ENCODE data around the gene MACROD1.

The MACROD1 gene

GRCh38 chr11:64201543-64201942, 35.6 kb upstream of the MACROD1 start:
- 0 out of 2 replicates have a peak overlapping the region, but pooled peaks have one; percentile 12 for H3K27ac ChIP-seq
- TF ChIP-seq ZFX (IDR thresholded peaks at IDR 0.05; ENCODE audit: borderline replicate concordance) = no peak
- TF ChIP-seq CTCF (IDR thresholded peaks at IDR 0.05) = no peak

DNA sequence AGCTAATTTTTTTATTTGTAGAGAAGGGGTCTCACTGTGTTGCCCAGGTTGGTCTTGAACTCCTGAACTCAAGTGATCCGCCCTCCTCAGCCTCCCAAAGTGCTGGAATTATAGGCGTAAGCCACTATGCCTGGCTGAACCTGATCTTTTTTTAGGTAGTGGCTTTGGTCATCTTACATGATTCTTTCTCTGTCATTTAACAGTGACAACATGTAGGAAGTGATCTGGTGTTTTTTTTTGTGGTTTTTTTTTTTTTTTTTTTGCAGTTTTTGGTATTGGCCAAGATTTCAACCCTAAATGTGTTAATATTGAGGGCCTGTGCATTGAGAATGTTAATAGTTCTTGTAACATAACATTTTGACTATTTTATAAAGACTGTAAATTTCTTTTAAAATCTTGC, 32.6 kb upstream of the MACROD1 start:
- no peak overlapping the region for H3K27ac ChIP-seq
- TF ChIP-seq ZFX (IDR thresholded peaks at IDR 0.05; ENCODE audit: borderline replicate concordance) = no peak
- no peak for TF ChIP-seq CTCF (IDR thresholded peaks at IDR 0.05)

GRCh38 chr11:64196626-64197025, 30.7 kb upstream of the MACROD1 start:
- no peak overlapping the region for H3K27ac ChIP-seq
- TF ChIP-seq ZFX (IDR thresholded peaks at IDR 0.05; ENCODE audit: borderline replicate concordance) (no peak), CTCF (IDR thresholded peaks at IDR 0.05) (no peak)

DNA sequence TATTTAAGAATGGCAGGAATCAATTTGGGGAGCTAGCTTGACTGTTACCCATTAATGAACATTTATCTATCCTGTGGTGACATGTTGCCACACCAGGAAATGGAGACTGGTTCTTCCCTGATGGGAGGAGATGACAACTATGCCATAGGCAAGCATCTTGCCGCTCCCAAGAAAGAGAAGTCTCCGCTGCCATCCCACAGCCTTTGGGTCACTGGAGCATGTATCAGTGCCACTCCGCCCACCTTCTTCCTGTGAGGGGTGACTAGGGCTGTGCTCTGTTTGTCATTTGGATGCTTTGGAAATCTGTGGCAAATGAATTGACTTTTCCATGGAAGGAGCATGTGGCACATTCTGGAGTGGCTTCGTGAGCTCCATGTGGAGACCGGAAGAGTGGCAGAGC, 26.5 kb upstream of the MACROD1 start:
- no peak for TF ChIP-seq ZFX (IDR thresholded peaks at IDR 0.05; ENCODE audit: borderline replicate concordance)
- TF ChIP-seq CTCF (IDR thresholded peaks at IDR 0.05) = no peak

DNA sequence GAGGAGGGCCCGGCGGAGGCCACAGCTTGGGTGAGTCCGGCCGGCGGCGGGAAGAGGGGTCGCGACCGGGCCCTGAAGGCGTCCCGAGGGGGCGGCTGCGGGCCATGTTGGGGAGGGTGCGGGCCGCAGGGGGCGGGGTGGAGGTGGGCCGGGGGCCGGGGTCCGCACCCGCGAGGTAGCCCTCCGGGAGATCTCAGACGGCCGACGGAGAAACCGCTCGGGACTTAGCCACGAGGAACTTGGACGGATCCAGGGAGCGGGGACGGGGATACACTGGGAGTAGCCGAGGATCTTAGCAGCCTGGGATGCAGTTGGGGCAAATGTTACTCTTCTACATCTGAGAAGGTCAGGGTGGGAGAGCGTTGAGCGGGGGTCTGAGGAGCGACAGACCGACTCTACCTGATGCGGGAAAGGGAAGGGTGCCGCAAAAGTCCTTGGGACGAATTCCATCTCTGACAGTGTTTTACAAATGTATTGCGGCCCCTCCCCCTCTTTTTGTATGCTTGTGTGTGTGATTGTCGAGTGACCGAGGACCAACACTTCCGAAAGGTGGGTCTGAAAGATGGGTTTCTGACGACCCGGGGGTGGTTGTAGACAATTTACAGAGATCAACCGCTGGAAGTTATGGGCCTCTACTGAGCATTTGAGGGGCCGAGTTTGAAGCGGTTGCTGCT, 20.7 kb upstream of the MACROD1 start:
- no peak for TF ChIP-seq ZFX (IDR thresholded peaks at IDR 0.05; ENCODE audit: borderline replicate concordance)
- TF ChIP-seq CTCF (IDR thresholded peaks at IDR 0.05) = no peak
- H3K27ac ChIP-seq = no peak overlapping the region

More for the DNA sequence above, 26.5 kb upstream of the MACROD1 start:
- H3K27ac ChIP-seq = no peak overlapping the region

DNA sequence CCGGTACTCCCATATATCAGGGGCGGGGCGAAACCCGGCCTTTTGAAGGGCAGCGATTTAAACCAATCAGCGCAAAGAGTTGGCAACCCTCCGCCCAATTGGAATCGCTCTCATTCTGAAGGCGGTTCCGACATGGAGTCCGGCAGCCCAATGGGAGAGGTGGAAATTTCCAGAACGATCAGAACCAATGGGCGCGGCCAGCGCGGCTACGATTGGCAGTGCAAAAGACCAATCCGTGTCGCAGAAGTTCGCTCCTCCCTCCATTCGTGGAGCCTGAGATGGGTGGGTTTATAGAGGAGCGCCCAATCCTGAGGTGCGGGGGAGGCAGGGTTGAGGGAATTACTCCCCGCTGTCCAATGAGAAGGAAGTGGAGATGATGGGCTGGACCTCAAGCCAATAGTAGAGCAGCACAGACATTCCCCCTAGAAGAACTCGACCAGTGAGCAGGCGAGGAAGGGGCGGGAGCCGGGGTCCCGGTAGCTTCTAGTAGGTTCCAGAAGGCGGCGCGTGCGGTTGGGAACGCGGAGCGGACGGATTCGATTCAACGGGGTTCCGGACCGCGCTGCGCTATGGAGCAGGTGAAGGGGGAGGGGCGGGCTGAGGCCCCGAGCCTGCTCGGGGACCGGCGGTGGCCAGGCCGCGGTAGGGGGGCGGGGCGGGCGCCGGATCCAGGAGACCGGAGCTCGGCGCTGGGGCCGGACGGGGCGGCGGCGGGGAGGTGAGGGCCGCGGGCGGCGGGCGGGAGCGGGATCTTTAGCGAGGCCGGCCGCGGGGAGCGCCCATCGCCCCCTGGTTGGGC, 20.0 kb upstream of the MACROD1 start, which contains the start of gene STIP1:
Gene STIP1 (plus strand): TSS at position 479 of the 799 bp plus-strand sequence. CDS start 91 bp downstream, at position 570.
- peak; percentile 46 for TF ChIP-seq CTCF (IDR thresholded peaks at IDR 0.05)
- TF ChIP-seq ZFX (IDR thresholded peaks at IDR 0.05; ENCODE audit: borderline replicate concordance) = no peak
- no peak within 1 kb of the TSS for H3K27ac ChIP-seq

DNA sequence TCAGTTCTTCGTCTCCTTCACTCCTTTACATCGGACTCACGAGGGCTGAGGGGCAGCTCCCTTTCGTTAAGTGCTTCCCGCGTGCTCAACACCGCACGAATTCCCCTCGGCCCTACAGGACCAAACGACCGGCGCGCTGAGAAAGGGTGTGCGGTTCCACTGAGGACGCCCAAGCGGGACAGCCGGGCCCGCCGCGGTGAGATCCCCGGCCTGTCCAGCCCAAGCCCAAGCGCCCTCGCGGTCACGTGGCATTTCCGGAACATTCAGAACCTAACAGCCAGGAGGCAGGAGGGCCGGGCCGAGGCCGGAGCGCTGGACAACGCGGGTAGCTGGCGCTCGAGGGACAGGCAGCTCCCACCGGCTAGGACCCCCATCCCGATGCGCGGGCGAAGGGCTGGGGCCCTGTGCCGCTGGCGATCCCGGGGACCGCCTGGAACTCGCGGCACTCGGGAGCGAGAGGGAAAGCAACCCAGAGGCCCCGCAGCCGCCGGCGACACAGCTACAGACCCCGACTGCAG, 19.3 kb upstream of the MACROD1 start:
- H3K27ac ChIP-seq = no peak overlapping the region
- TF ChIP-seq ZFX (IDR thresholded peaks at IDR 0.05; ENCODE audit: borderline replicate concordance) (no peak), CTCF (IDR thresholded peaks at IDR 0.05) (0 out of 2 replicates have a peak, but pooled peaks have one; percentile 3)
